NCI-H748 (cell line): ENCODE measurements around the gene B9D1.

Experiments used
- DNase-seq: peaks from one replicate; lab custom pipeline; 2025; ENCODE audit not compliant: unreplicated experiment; lab: John Stamatoyannopoulos, UW

B9D1 gene

DNA sequence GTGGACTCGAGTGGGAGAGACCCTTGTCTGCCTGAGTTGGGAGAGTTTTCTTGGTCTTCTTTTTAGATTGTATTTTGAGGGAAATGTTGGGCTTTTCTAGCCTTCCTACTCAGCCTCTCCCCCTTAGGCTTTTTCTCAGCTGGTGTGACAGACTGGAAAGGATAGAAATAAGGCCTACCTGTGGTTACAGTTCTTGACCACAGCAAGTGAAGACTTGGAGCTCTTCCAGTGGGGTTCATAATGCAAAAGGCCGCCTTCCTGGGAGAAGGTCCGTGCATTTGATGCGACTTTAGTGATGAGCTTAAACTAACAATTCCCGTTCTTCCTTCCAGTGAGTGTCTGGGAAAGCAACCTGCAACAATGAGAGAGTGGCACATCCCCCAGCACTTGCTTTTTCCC is 56.8 kb downstream of the B9D1 start:
- no peak for DNase-seq

DNA sequence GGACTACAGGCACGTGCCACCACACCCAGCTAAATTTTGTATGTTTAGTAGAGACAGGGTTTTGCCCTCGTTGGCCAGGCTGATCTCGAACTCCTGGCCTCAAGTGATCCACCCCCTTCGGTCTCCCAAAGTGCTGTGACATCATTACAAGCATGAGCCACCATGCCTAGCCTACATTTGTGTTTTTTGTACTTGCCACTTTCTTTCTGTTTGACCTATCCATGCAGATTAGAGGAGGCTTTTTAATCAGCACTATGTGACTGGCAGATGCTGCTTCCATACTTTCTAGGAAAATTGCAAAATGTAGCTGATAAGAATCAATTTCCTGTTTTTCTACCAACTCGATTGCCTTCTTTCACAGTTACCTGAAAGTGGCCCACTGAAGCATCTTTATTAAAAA is 57.3 kb downstream of the B9D1 start:
- no peak for DNase-seq

DNA sequence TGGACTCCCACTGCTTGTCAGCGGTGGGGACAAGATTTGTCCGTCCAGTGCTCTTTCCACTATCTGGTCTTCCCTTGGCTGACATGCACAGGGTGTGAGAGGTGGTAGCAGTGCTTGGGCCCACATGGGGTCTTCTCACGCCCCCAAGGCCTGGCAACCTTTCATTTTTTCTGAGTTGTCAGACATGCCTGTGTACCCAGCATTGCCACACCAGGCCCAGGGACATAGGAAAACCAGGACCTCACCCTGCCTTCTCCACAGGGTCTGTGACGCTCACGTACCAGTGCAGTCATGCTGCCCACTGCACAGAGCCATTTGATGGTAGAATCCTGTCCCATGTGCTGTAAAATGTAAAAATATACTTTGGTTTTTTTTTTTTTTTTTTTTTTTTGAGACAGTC is 57.8 kb downstream of the B9D1 start:
- no peak for DNase-seq

DNA sequence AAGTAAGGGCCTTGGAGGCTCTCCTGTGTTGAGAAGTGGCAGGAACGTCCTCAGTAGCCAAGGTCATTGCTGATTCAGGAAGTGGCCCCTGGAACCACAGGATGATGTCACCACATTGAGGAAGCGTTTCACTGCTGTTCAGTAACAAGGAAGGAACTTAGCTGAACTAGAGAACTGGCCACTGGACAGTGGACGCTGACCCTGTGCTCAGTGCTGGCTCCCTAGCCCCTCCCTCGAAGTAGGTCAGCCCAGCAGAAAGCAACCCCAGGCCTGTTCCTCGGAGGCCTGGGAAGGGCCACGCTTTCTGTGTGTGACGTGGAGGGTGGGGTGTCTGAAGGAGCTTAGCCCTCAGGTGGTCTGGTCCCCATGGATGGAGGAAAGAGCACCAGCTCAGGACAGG is 58.3 kb downstream of the B9D1 start:
- DNase-seq: no peak

DNA sequence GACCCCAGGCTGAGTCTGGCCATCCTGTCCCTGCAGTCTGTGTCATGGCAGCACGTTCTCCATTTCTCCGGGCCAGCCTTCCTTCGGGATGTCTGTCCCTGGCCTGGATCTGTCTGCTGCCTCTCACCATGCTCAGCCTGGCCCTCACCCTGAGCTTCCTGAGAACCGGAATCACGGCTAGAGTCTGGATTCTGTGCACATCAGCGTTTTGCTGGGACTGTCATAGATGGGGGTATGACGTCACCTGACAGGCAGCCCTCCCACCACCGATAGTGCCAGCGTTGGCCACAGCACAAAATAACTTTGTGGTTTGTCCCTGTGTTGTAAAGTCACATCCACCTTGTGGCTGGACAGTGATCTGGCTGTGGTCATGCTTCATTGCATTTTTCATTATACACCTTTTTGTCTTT is 59.2 kb downstream of the B9D1 start:
- DNase-seq: no peak

DNA sequence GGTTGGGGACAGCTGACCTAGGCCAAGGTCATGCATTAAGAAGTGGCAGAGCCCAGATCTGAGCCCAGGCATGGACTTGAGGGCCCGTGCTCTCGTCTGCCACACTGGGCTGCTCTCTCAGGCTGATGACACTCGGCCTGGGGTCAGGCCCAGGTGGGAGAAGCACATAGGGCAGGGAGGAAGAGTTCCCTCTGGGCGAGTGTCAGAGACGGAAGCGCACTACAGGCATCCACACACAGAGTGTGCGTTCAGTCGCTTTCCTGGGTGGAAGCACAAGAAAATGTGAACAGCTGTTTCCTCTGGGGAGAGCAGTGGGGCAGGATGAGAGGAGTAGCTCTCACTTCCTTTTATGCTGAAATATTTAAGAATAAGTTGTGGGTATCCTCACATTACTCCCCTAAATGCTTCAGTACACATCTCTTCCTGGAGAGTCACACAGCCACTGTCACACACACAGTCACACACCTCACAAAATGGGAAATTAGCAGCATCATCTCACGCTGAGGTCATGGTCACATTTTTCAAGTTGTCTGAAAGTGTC is 59.7 kb downstream of the B9D1 start:
- no peak for DNase-seq

DNA sequence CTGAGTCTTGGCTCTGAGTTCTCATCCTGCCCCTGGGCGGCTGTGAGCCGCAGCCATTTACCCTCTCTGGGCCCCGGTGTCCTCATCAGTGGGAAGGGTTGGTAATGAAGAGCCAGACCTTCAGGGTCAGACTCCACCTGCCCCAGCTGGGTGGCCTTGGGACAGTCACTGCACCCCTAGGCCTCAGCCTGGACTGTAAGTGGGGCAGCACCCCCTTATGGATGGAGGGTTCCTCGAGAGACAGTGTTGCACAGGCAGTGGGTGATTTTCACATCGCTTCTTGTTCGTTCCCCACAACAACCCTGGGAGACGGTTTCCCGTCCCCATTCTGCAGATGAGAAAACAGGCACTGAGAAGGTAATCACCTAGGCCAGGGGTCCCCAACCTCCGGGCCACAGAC is 60.5 kb downstream of the B9D1 start:
- DNase-seq: no peak

DNA sequence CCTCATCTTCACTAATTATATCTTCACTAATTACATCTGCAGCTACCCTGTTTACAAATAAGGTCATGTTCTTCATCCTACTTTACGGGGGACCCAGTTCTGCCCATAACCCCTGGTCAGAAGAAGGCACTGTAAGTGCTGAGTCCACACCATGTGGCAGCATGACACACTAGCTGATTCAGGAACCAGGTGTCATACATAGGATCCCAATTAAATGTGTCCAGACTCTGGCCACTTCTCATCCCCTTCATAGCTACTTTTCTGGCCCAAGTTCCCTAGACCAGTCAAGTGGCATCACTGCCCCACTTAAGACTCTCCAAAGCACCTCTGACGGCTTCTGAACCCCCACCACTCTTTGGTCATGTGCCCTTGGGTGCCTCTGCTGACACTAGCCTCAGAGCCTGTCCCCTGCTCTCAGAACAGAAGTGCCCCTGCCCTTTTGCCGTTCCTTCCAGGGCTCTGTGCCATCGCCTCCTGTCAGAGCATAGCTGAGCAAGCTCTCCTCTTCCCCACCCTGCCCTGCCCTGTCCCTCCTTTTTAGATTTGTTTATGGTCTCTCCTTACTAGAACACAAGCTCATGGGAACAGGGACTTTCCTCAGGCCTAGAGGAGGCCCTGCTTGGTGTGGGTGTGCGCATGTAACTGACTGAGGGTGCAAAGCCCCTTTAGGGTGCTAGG is 61.1 kb downstream of the B9D1 start:
- DNase-seq: no peak

DNA sequence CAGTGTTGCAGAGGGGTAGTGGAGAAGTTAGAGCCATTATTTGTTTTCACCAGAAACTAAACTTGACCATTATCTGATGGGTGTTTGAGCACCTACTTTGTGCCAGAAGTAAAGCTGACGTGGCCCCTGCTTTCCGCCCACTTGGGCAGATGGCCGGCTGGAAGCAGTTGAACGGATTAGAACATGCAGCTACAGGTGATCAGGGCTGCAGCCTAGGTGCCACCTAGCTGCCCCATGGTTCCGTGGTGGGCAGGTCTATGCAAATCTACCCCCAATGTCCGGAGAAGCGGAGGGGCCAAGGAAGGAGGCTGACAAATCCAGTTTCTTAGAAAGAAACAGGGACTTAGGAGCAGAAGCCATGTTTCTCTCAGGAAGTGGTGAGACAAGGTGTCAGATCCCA is 62.7 kb downstream of the B9D1 start:
- DNase-seq: no peak

DNA sequence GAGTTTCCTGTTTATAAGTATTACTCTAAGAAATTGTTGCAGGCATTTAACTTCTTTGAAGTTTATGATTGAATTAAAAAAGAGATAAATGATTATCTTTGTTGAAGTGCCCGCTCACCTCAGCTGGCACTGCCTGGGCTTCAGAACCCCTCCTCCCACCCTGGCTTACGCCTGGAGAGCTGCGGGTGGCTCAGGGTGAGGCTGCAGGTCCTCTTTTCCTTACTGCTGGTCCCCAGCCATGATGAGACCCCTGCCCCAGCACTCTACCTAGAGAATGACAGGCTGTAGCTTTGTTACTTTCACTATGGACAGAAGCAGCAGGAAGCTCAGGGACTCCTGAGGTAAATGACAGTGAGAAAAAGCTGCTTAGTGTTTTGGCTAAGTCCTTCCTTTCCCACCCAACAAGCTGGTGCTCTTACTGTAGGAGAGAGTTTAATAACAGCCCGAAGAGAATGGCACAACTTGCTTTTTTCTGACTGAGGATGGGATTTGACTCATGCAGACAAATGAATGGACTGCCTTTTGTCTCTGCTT is 63.2 kb downstream of the B9D1 start:
- no peak for DNase-seq

DNA sequence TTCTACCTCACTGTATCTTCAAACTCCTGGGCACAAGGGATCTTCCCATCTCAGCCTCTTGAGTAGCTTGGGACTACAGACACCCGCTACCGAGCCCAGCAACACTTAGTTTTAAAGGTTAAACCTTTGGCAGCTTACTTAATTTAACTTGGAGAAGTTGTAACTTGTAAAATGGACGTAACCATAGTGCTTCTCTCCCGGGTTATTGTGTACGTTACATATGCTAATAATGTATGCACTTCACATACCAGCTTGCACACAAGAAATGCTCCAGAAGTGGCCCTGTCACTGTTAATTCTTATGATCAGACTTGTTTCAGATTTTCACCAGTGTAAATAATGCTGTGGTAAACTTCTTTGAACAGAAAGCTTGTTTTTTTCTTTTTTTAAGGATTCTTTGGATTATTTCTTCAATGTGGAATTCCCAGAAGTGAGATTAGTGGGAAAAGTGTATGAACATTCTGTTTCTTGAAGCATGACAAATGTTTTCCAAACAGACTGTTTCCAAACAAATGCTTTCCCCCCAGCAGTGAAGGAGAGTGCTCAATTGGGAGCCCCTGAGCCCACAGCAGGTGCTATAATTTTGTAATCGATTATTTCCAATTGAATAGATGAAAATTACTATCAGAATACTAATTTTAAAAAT is 63.8 kb downstream of the B9D1 start:
- no peak for DNase-seq

DNA sequence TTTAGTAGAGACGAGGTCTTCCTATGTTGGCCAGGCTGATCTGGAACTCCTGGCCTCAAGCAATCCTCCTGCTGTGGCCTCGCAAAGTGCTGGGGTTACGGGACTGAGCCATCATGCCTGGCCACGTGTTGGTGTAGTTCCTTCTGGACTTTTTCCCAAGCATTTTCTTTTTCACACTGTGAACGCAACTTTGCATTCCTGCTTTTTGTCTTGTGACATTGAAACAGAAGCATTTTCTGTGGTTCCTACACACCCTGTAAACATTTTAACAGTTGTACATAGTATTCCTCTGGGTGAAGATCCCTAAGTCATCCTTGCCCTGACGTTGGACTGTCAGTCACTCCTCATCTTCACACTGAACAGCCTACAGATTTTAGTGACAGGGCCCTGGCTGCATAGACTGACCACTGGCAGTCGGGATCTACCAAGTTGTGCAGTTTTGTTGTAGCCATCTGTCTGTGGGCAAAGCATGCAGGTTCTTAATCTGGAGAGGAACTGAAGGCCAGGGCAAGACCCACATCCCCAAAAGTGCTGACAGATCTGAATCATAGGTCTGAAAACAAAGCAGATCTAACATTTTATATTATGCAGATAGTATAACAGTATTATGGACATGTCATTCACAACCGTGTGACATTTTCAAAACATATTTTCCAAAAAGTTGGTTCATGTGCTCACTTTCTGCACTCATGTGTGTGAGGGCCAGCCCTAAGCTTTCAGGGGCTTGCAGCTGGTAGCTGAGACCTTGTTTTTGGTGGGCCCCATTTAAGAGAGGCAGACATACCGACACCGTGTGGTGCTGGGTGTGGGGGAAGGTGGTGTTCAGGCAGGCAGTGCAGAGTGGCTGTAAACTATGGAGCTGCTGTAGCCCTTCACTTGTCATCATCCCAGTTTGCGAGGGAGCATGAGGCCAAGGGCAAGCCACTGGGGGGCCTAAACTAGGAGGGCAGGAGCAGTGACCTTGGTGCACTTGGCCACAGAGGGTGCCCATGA is 65.4 kb downstream of the B9D1 start:
- no peak for DNase-seq

DNA sequence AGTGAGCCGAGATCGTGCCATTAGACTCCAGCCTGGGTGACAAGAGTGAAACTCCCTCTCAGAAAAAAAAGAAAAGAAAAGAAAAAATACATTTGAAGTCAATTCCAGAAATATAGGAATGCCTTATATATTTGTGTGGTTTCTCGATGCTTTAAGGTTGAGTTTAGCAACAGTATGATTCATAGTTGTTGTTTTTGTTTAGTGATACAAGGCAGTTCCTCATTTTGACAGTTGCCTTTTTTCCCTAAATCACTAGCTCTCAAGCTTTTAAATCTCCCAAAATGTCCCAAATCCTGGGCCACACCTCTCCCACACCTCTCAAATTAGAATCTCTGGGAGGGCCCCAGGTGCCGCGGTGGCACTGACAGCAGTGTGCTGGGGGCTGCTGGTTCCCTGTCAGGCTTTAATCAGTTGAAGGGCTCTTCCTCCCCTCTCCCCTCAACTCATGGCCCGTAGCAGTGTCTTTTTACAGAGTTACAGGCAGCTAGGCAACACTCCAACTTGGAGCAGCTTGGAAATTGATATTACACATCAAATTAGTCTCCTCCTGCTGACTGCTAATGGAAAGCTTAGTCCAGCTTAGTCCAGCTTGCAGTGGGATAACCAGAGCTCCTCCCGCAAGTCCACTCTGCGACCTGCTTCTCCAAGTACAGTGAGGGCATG is 66.9 kb downstream of the B9D1 start:
- no peak for DNase-seq

DNA sequence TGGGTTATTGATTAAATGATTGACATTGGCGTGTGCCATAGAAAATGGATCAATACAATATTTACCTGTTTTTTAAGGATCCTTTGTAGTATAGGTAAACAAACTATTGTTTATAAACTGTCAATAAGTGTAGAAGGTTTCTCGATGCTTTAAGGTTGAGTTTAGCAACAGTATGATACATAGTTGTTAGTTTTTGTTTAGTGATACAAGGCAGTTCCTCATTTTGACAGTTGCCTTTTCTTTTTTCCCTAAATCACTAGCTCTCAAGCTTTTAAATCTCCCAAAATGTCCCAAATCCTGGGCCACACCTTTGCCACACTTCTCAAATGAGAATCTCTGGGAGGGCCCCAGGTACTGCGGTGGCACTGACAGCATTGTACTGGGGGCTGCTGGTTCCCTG is 68.1 kb downstream of the B9D1 start:
- DNase-seq: no peak
